WI38 (cell line): ENCODE results near the gene DNAL1.
"Not testable (repeated sequence)": the region's sequence is repeated elsewhere in the genome, so short reads cannot be mapped to it uniquely, and the experiment has no call there.

ENCODE experiments used
- H3K4me3 ChIP-seq: 2 replicates; pipeline ENCODE4 v1.5.1; 2011; ENCODE audit warnings: low read depth, mild to moderate bottlenecking, control low read depth, low read length
- TF ChIP-seq, protein P1 (sequence below): IDR thresholded peaks from 2 replicates; pipeline ENCODE4 v1.5.1; 2012; ENCODE audit warnings: low read depth, mild to moderate bottlenecking, control low read depth, low read length

Gene DNAL1

DNA sequence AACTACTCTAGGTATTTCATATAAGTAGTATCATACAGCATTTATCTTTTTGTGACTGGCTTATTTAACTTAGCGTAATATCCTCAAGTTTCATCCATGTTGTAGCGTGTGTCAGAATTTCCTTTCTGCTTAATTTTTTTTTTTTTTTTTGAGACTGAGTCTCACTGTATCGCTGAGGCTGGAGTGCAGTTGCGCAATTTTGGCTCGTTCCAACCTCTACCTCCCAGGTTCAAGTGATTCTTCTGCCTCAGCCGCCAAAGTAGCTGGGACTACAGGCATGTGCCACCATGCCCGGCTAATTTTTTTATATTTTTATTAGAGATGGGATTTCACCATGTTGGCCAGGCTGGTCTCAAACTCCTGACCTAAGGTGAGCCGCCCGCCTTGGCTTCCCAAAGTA lies 40.5 kb downstream of the DNAL1 start:
- no peak overlapping the region for H3K4me3 ChIP-seq
- TF ChIP-seq, protein P1, sequence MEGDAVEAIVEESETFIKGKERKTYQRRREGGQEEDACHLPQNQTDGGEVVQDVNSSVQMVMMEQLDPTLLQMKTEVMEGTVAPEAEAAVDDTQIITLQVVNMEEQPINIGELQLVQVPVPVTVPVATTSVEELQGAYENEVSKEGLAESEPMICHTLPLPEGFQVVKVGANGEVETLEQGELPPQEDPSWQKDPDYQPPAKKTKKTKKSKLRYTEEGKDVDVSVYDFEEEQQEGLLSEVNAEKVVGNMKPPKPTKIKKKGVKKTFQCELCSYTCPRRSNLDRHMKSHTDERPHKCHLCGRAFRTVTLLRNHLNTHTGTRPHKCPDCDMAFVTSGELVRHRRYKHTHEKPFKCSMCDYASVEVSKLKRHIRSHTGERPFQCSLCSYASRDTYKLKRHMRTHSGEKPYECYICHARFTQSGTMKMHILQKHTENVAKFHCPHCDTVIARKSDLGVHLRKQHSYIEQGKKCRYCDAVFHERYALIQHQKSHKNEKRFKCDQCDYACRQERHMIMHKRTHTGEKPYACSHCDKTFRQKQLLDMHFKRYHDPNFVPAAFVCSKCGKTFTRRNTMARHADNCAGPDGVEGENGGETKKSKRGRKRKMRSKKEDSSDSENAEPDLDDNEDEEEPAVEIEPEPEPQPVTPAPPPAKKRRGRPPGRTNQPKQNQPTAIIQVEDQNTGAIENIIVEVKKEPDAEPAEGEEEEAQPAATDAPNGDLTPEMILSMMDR = no peak

DNA sequence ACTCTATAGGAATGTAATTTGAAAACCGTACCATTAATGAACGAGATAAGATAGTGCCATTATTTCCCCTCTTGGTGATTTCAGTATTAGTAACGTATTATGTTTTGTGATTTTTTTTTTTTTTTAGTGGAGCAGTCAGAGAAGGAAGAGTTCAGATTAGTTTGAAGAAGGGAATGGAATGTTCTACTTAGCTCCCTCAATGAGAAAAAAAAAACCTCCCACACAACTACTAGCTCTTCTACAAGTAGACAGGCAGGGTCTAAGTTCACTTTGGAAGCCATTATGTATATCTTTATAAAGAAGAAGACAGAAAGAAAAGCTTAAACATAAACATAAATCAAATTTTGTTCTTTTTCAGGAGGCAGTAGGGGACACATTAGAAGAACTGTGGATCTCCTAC lies 42.1 kb downstream of the DNAL1 start:
- TF ChIP-seq, protein P1 = no peak
- H3K4me3 ChIP-seq = no peak overlapping the region

DNA sequence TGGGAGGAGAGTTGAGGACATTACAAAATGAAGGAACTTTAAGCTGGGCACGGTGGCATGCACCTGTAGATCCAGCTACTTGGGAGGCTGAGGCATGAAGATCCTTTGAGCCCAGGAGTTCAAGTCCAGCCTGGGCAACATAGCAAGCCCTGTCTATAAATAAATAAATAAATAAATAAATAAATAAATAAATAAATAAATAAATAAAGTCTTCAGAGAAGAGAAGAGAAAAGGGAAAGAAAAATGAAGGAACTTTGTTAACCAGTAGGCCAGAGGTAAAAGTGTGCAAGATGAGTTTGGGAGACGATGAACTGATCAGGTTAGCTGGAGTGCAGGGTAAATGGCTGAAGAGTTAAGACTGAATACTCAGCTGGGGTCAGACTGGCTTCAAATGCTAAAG lies 49.3 kb downstream of the DNAL1 start:
- TF ChIP-seq, protein P1 = no peak
- H3K4me3 ChIP-seq = no peak overlapping the region

DNA sequence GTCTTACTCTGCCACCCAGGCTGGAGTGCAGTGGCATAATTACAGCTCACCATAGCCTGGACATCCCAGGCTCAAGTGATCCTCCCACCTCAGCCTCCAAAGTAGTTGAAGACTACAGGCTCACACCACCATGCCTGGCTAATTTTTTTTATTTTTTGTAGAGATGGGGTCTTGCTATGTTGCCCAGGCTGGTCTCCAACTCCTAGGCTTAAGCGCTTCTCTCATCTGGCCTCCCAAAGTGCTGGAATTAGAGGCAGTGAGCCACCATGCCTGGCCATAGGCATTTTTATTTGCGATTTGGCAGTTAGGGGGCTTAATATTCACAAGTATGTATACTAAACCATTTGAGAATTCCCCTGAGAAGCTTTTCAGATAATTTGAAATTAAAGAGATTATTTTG lies 50.3 kb downstream of the DNAL1 start:
- TF ChIP-seq, protein P1 = no peak
- H3K4me3 ChIP-seq = no peak overlapping the region

DNA sequence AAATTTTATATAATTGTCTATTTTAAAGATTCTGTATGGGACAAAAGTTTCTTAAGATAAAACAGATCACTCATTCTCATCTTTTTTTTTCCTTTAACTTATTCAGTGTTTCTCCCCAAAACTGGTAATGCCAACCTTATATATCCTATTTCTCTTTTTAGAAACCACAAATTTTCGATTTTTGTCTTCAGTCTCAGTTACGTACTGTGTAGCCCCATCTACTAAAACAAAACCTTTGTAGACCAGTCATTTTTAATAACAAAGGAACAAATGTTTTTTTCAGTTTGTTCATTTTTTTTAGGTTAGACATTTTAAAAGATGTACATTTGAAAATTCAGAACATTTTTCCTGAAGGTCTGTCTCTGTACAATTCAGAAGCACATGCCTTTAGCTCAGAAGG lies 51.2 kb downstream of the DNAL1 start:
- TF ChIP-seq, protein P1 = no peak
- H3K4me3 ChIP-seq = no peak overlapping the region

DNA sequence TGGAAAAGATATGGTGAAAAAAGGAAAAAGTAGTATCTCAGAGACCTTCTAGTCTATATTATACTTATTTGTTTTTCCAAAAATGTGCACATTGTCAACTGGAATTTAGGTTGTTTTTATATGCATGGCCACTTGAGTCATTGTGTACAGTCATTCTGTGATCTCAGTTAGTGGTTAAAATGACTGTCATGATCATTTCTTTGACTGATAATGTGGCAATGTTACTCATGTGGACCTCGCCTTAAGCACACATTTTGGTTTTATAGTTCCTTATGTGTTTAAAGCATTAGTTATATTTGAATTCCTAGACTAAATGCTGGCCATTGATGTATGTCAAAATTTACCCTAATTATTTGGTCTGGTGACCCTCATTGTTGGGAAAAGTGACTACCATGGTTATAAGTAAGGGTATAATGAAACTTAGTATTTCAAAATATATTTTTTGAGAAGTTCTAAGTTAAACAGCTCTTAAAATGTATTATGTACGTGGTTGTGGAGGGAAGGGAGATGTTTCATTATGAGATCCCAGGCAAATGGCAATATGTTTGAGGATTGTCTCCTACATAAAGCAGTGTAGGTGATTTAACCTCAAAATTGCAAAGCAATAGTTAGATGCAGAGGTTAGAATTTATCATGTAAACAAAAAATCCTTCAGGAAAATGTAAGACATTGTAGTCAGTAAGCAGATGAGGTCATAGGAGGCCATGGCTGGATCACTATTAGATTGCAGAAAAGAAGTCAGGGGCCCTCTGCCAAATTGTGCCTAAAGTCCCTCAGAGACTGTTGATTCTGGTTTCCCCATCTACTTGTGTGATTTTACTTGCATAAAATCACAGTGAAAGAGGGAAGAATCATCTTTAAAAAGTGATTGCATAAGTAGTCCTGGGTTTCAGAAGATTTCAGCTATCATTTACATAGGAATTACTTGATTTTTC lies 51.9 kb downstream of the DNAL1 start:
- H3K4me3 ChIP-seq = no peak overlapping the region
- TF ChIP-seq, protein P1 = no peak

DNA sequence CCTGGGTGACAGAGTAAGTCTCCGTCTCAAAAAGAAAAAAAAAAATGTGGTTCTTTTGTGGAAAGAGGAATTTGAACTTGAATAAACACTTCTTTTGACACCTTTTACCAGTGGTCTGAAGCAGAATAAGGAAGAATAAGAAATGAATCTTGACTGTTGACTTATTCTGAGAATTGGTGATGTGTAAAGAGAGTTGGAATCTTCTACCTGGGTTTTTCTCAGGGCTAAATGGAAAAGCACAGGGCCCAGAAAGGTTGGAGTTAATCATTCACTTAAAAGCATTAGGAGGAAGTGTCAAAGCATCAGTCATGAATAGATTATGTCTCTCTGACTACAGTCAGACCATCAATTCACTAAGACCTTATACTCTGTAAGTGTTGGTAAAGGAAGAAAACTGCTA lies 55.5 kb downstream of the DNAL1 start:
- H3K4me3 ChIP-seq = no peak overlapping the region
- TF ChIP-seq, protein P1 = no peak

DNA sequence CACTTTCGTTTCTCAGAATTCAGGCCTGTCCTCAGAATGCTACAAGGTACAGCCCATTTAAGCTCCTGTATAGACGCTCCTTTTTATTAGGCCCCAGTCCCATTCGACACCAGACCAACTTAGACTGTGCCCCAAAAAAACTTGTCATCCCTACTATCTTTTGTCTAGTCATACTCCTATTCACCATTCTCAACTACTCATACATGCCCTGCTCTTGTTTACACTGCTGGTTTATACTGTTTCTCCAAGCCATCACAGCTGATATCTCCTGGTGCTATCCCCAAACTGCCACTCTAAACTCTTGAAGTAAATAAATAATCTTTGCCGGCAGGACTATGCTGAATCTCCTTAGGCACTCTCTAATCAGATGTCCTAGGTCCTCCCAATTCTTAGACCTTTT lies 63.3 kb downstream of the DNAL1 start:
- not testable (repeated sequence) for H3K4me3 ChIP-seq
